Right lobe of liver (tissue), 6 donors: ENCODE results near the gene PTPRK. TPM values are rescaled to one million over a fixed set of nuclear protein-coding genes. Genes with fewer than 3 reads are reported as not detected.

Experiments used
- ATAC-seq, 4 donors: fragments of 200-7000 bp; cut with Tn5 transposase; one replicate each; pipeline ENCODE4 v1.9.1; 2020; ENCODE audit warnings: mild to moderate bottlenecking in 4 of 4, moderate library complexity in 4 of 4
- DNase-seq, 3 donors: peaks; one replicate each; pipeline ENCODE4 v3.0.0-alpha.2; 2020
- H3K27ac ChIP-seq, 3 donors: fragments of 200-600 bp; one replicate each; pipeline ENCODE4 v1.8.0; 2022
- H3K27me3 ChIP-seq, 2 donors: fragments of 200-600 bp; one replicate each; pipeline ENCODE4 v1.8.0; 2022
- H3K36me3 ChIP-seq, 4 donors: fragments of 200-600 bp; sonication (generic) in 1 of 4; one replicate each; pipeline versions ENCODE4 v1.5.1 to v1.8.0; 2017 to 2022; ENCODE audit warnings: control low read depth in 1 of 4
- H3K4me1 ChIP-seq, 4 donors: fragments of 200-600 bp; sonication (generic) in 1 of 4; one replicate each; pipeline versions ENCODE4 v1.5.1 to v1.8.0; 2017 to 2022; ENCODE audit warnings: control low read depth in 1 of 4
- H3K4me3 ChIP-seq, 3 donors: fragments of 200-600 bp; one replicate each; pipeline ENCODE4 v1.8.0; 2022
- H3K9me3 ChIP-seq, 4 donors: fragments of 200-600 bp; sonication (generic) in 1 of 4; one replicate each; pipeline versions ENCODE4 v1.5.1 to v1.8.0; 2017 to 2022; ENCODE audit warnings: control low read depth in 1 of 4
- POLR2A ChIP-seq: fragments of 450-650 bp; IDR thresholded peaks from one replicate; pipeline ENCODE4 v1.6.1; 2017; ENCODE audit warnings: antibody characterized with exemption, mild to moderate bottlenecking
- WGBS: methylation state at CpG from one replicate; pipeline ENCODE4 v1.1.6; 2018; ENCODE audit warnings: low coverage, low lambda C conversion rate; ENCODE audit not compliant: insufficient coverage; ENCODE audit errors: missing lambda C conversion rate; 5-methylcytosine and 5-hydroxymethylcytosine counted together
- intact Hi-C, 2 donors: fragments of 100-400 bp; cut with DNase I; formaldehyde crosslinking; loops; one replicate each; pipeline versions ENCODE4 v1.11.2 to v1.14.1; 2022
- total RNA-seq, 6 experiments: library from RNA; depleted of rRNA in 2 of 6; stranded (reverse); fragments of >200 nt in 2 of 6; fragmentation: NEBNext Ultra II Directional in 3 of 6; extraction: Animal tissue kit (Norgen Biotek cat#: 25700) in 3 of 6; gene quantifications; one replicate each; pipeline versions ENCODE4 v1.1.0 to v1.2.4, GENCODE V29; 2016 to 2023
- TF ChIP-seq, protein P1 (sequence below), 4 donors: fragments of 200-600 bp in 3 of 4; fragments of 450-650 bp in 1 of 4; IDR thresholded peaks; one replicate each; pipeline versions ENCODE4 v1.5.1 to v1.8.0; 2016 to 2022; ENCODE audit warnings: antibody characterized with exemption in 4 of 4, mild to moderate bottlenecking in 2 of 4
- donor health status: DM: no; HTN: yes; CAD: no.
- donor health status: DM: no; HTN: no; CAD: no.
- donor health status: DM: no; HTN: no; CAD: no.
- donor health status: DM: no; HTN: yes; CAD: no.
- donor health status: DM: no; HTN: yes; CAD: no.

Gene PTPRK
- total RNA-seq, 6 experiments from 2014 or later, result 27.7 to 54.5 (median 35.7) TPM

DNA sequence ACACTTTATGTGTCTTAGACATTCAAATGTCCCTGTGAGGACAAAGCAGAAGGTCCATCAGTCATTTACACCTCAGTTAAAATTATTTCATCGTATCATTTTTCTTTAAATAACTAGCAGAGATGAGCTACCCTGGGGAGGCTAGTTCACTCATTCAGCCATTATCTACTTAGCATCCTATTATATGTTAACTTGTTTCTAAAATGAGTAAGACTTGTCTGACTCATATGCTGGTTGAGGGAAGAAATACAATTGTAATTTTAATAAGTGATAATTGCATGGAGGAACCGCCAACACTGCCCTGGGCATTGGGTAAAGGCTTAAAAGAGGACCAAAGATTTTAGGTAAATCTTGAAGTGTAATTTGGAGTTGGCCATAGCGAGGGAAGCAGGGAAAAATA lies 12.4 kb upstream of the PTPRK start:
- Histone ChIP-seq H3K4me1 (no peaks in the 10 kb centered on the region), H3K9me3 (no peaks in the 10 kb centered on the region), H3K4me3 (no peak overlapping the region), H3K27me3 (no peaks in the 10 kb centered on the region), H3K27ac (no peak overlapping the region), H3K36me3 (no peaks in the 10 kb centered on the region)
- WGBS, result 89% methylated on average over 3 of the region's 3 CpGs
- no peak for TF ChIP-seq POLR2A
- TF ChIP-seq, protein P1, sequence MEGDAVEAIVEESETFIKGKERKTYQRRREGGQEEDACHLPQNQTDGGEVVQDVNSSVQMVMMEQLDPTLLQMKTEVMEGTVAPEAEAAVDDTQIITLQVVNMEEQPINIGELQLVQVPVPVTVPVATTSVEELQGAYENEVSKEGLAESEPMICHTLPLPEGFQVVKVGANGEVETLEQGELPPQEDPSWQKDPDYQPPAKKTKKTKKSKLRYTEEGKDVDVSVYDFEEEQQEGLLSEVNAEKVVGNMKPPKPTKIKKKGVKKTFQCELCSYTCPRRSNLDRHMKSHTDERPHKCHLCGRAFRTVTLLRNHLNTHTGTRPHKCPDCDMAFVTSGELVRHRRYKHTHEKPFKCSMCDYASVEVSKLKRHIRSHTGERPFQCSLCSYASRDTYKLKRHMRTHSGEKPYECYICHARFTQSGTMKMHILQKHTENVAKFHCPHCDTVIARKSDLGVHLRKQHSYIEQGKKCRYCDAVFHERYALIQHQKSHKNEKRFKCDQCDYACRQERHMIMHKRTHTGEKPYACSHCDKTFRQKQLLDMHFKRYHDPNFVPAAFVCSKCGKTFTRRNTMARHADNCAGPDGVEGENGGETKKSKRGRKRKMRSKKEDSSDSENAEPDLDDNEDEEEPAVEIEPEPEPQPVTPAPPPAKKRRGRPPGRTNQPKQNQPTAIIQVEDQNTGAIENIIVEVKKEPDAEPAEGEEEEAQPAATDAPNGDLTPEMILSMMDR (IDR thresholded peaks at IDR 0.05), result no peak
- ATAC-seq (no peak), DNase-seq (no peak)
- intact Hi-C loops, result no loop called here

- no peak overlapping the region for H3K27ac ChIP-seq
- no peak overlapping the region for H3K4me3 ChIP-seq
- no peaks in the 10 kb centered on the region for H3K36me3 ChIP-seq
- no peaks in the 10 kb centered on the region for H3K9me3 ChIP-seq
- H3K27me3 ChIP-seq, result no peaks in the 10 kb centered on the region
- 89% methylated on average over 2 of the region's 2 CpGs for WGBS
- no peaks in the 10 kb centered on the region for H3K4me1 ChIP-seq
- ATAC-seq (no peak), DNase-seq (no peak)
- intact Hi-C loops, result no loop called here
- TF ChIP-seq, protein P1 (IDR thresholded peaks at IDR 0.05), result no peak
- TF ChIP-seq POLR2A, result no peak
Observed at GRCh38 chr6:128532136-128532535, 11.7 kb upstream of the PTPRK start.

DNA sequence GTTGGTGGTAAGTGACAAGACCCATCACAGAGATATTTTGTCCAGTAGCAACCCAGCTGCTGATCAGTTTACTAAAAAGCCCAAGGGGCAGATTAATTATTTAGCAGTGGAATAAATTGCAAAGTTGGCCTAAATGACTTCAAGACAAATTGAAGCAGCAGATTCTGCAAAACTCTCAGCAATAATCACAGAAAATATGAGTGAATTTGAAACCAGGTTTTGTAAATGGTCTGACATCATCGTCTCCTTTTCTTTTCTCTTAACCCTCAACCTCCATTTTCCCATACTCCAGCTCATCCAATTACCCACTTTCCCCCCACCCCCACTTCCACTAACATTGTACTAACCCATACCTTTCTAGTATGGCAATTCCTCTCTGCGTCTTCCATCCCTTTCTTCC lies 11.3 kb upstream of the PTPRK start:
- H3K27me3 ChIP-seq, result no peaks in the 10 kb centered on the region
- ATAC-seq (no peak), DNase-seq (no peak)
- no peaks in the 10 kb centered on the region for H3K4me1 ChIP-seq
- no peak for TF ChIP-seq POLR2A
- TF ChIP-seq, protein P1 (IDR thresholded peaks at IDR 0.05), result no peak
- no peaks in the 10 kb centered on the region for H3K9me3 ChIP-seq
- no peak overlapping the region for H3K4me3 ChIP-seq
- intact Hi-C loops, result no loop called here
- WGBS, result 81% methylated on average over 2 of the region's 2 CpGs
- no peaks in the 10 kb centered on the region for H3K36me3 ChIP-seq
- no peak overlapping the region for H3K27ac ChIP-seq

DNA sequence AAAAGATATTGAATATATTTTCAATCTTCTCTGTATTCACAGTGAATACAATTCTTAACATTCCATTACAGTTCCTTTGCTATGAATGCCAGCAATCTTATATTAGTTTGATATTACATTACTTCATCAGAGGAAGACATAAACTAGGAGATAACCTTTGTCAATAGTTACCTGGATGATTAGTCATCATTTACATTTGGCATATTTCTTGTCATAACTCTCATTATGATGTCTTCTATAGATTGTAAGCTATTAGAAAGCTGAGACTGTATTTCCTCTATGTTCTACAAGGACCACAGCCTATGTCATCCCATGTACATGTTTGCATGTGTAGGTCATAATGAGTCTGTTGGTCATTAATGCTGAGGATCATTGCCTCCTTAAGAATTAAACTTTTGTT lies 7.8 kb upstream of the PTPRK start:
- H3K27me3 ChIP-seq, result no peaks in the 10 kb centered on the region
- TF ChIP-seq, protein P1 (IDR thresholded peaks at IDR 0.05), result no peak
- no peak for TF ChIP-seq POLR2A
- H3K36me3 ChIP-seq, result no peaks in the 10 kb centered on the region
- H3K4me1 ChIP-seq, result no peaks in the 10 kb centered on the region
- H3K4me3 ChIP-seq, result no peak overlapping the region
- no peak for DNase-seq
- no peak overlapping the region for H3K27ac ChIP-seq
- intact Hi-C loops, result no loop called here
- H3K9me3 ChIP-seq, result no peaks in the 10 kb centered on the region
- no peak for ATAC-seq

- Histone ChIP-seq H3K4me3 (no peak overlapping the region), H3K27ac (no peak overlapping the region), H3K4me1 (no peaks in the 10 kb centered on the region), H3K36me3 (no peaks in the 10 kb centered on the region), H3K9me3 (no peaks in the 10 kb centered on the region), H3K27me3 (no peaks in the 10 kb centered on the region)
- DNase-seq (no peak), ATAC-seq (no peak)
- TF ChIP-seq, protein P1 (IDR thresholded peaks at IDR 0.05), result no peak
- TF ChIP-seq POLR2A, result no peak
- intact Hi-C loops, result no loop called here
- WGBS, result 71% methylated on average over 1 of the region's 1 CpG
Observed at GRCh38 chr6:128527375-128527774, 7.0 kb upstream of the PTPRK start.
